ENCODE data around the gene FANCM. TPM values are rescaled to one million over a fixed set of nuclear protein-coding genes. Genes with fewer than 3 reads are reported as not detected.

Gene FANCM, protein sequence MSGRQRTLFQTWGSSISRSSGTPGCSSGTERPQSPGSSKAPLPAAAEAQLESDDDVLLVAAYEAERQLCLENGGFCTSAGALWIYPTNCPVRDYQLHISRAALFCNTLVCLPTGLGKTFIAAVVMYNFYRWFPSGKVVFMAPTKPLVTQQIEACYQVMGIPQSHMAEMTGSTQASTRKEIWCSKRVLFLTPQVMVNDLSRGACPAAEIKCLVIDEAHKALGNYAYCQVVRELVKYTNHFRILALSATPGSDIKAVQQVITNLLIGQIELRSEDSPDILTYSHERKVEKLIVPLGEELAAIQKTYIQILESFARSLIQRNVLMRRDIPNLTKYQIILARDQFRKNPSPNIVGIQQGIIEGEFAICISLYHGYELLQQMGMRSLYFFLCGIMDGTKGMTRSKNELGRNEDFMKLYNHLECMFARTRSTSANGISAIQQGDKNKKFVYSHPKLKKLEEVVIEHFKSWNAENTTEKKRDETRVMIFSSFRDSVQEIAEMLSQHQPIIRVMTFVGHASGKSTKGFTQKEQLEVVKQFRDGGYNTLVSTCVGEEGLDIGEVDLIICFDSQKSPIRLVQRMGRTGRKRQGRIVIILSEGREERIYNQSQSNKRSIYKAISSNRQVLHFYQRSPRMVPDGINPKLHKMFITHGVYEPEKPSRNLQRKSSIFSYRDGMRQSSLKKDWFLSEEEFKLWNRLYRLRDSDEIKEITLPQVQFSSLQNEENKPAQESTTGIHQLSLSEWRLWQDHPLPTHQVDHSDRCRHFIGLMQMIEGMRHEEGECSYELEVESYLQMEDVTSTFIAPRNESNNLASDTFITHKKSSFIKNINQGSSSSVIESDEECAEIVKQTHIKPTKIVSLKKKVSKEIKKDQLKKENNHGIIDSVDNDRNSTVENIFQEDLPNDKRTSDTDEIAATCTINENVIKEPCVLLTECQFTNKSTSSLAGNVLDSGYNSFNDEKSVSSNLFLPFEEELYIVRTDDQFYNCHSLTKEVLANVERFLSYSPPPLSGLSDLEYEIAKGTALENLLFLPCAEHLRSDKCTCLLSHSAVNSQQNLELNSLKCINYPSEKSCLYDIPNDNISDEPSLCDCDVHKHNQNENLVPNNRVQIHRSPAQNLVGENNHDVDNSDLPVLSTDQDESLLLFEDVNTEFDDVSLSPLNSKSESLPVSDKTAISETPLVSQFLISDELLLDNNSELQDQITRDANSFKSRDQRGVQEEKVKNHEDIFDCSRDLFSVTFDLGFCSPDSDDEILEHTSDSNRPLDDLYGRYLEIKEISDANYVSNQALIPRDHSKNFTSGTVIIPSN (N-terminal part only)
- total RNA-seq (2022; extraction: Qiagen RNA extraction), result 4.7 to 5.7 TPM (median 5.4 TPM) in 5 replicates

DNA sequence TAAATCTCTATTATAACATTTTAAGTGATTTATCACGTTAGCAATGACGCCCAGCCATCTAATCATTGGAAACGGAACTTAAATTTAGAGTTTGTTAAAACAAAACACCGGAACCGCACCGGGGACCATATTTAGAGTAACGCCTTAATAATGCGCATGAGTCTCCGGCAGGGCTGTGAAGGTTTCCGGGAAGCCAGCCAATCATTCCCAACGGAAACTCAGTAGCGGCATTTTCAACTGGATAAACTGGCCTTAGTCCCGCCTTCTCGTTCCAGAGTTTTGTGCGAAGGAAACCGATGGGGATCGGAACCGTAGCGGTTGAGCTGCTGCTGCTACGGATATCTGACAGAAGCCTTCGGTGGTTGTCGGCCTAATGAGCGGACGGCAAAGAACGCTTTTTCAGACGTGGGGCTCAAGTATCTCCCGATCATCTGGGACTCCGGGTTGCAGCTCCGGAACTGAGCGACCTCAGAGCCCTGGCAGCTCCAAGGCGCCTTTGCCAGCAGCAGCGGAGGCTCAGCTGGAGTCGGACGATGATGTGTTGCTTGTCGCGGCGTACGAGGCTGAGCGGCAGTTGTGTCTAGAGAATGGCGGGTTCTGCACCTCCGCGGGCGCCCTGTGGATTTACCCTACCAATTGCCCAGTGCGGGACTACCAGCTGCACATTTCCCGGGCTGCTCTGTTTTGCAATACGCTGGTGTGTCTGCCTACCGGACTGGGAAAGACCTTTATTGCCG lies at the start of gene FANCM:
Gene FANCM, plus strand, starts transcription at position 272 of the 737 bp plus-strand sequence. Its CDS starts 102 bp downstream, at position 374.

DNA sequence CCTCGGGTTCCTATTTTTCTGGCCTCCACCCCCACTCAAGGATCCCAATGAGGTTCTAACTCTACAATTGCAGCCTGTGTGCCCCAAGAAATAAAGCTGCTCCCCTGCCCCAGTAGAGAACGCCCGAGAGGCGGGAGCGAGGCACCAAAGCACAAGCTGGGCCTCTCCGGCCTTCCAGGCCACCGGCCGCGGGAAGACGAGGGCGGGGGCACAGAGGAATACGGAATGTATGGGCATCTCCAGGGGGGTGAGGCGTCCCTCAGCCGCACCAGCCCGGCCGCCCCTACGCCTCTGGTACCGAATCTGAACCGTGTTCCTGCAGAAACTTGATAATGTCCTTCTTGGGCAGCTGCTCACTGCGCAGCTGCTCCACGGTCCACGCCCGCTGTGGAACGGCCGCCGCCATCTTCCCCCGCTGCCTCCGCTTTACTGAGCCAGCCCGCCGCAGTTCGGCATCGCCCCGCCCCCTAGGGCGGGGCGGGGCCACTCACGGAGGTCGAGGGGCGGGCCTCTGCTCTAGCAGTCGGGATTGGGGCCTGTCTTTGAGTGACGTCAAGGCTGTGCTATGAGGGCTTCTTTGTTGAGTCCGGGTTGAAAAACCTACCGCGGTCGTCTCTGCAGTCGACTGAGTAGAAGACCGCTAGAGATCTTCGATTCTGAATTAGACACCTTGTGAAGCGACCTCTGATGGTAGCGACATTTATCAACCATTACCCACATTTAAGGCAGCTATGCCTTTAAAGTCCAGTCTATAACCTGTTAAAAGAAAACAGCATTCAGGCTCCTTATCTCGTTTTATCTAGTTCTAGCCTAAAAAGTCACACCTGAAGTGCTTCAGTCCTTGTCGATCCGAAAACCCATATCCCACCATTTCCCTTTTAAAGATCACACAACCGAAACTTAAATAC lies 1.4 kb upstream of the FANCM start, which contains the start of gene FKBP3:
Gene FKBP3, minus strand, starts transcription at position 431 of the 908 bp plus-strand sequence. Its CDS starts 25 bp downstream, at position 406.

Other genes starting within 250 kb of the FANCM start
- gene KLHL28, start 174.0 kb upstream of the FANCM start, total RNA-seq (2022; extraction: Qiagen RNA extraction), result 5.1 to 7.3 TPM (median 6.6 TPM) in 5 replicates
- gene TOGARAM1, start 173.7 kb upstream of the FANCM start, total RNA-seq (2022; extraction: Qiagen RNA extraction), result 7.4 to 10.1 TPM (median 8.6 TPM) in 5 replicates
- 15.9 to 22.5 TPM (median 19.2 TPM) in 5 replicates for gene PRPF39, start 51.8 kb upstream of the FANCM start, total RNA-seq (2022; extraction: Qiagen RNA extraction)
- gene FKBP3, start 1.4 kb upstream of the FANCM start, total RNA-seq (2022; extraction: Qiagen RNA extraction), result 109 to 149 TPM (median 116 TPM) in 5 replicates
- 16.0 to 28.8 TPM (median 20.0 TPM) in 5 replicates for gene MIS18BP1, start 117.3 kb downstream of the FANCM start, total RNA-seq (2022; extraction: Qiagen RNA extraction)

Data from A549 treated with Mapracorat at 1 μM for 4 hours (cell line).